HepG2 (cell line): ENCODE measurements around the gene HMHB1. TPM values are rescaled to one million over a fixed set of nuclear protein-coding genes. Genes with fewer than 3 reads are reported as not detected.

Experiments
- ATAC-seq: fragments of 200-7000 bp; cut with Tn5 transposase; 3 replicates; pipeline ENCODE4 v1.9.1; 2020; ENCODE audit warnings: mild to moderate bottlenecking, moderate library complexity
- BruUV-seq: library from RNA; stranded (reverse); fragments of 400-500 nt; replicated peaks from 2 replicates; lab custom pipeline; 2021; lab: Mats Ljungman, UMichigan
- CTCF ChIA-PET: fragments of 300-600 bp; formaldehyde crosslinking; extraction: SDS; loops from one replicate; lab custom pipeline; 2021; ENCODE audit warnings: low total read pairs, inconsistent platforms, low intra/inter-chr PET ratio; lab: Yijun Ruan, JAX
- POLR2A ChIA-PET: fragments of 350-600 bp; sonication (Branson Sonifier 250); formaldehyde crosslinking; loops from one replicate; lab custom pipeline; 2020; ENCODE audit warnings: antibody characterized with exemption, inconsistent platforms; lab: Yijun Ruan, JAX
- DNase-seq: peaks from one replicate; pipeline ENCODE4 v3.0.0-alpha.2; 2015; ENCODE audit warnings: low spot score
- FAIRE-seq: peaks from 3 replicates; lab custom pipeline; 2011; peaks lifted over from hg19 to GRCh38; lab: Jason Lieb, UNC
- H2AFZ ChIP-seq: one replicate; pipeline ENCODE4 v1.6.1; 2011; ENCODE audit warnings: low read length, inconsistent platforms
- H3K27ac ChIP-seq: fragments of 300-600 bp; 3 replicates; pipeline ENCODE4 v1.8.0; 2011; ENCODE audit warnings: mixed run types, mild to moderate bottlenecking, mixed read lengths, low read length, inconsistent platforms; ENCODE audit not compliant: insufficient read depth; ENCODE audit errors: extremely low read length
- H3K27me3 ChIP-seq, 2 experiments: fragments of 200-600 bp in 1 of 2; 2 replicates in 1 of 2; 3 replicates in 1 of 2; pipeline versions ENCODE4 v1.6.0 to v1.8.0; 2011; ENCODE audit warnings: low read length in 2 of 2, mild to moderate bottlenecking in 2 of 2, moderate library complexity in 2 of 2, inconsistent platforms in 1 of 2; ENCODE audit not compliant: insufficient read depth in 2 of 2, control insufficient read depth in 1 of 2
- H3K36me3 ChIP-seq, 2 experiments: fragments of 200-600 bp in 1 of 2; replicated peaks in 1 of 2; 2 replicates in 1 of 2; 3 replicates in 1 of 2; pipeline versions ENCODE4 v1.5.1 to v1.8.0; 2011; ENCODE audit warnings: low read length in 2 of 2, inconsistent platforms in 1 of 2; ENCODE audit not compliant: insufficient read depth in 2 of 2, control insufficient read depth in 1 of 2
- H3K4me1 ChIP-seq: 2 replicates; pipeline ENCODE4 v1.5.1; 2012; ENCODE audit warnings: low read length, inconsistent platforms; ENCODE audit not compliant: insufficient read depth
- H3K4me2 ChIP-seq: 2 replicates; pipeline ENCODE4 v1.6.0; 2011; ENCODE audit warnings: low read depth, low read length, inconsistent platforms
- H3K4me3 ChIP-seq, 3 experiments: fragments of 200-600 bp in 1 of 3; sonication (generic), shearing (Covaris generic) in 1 of 3; replicated peaks in 1 of 3; 2 replicates each; pipeline ENCODE4 v1.5.1; 2011 to 2016; ENCODE audit warnings: low read length in 3 of 3, inconsistent platforms in 2 of 3, low read depth in 2 of 3, mild to moderate bottlenecking in 2 of 3, control low read depth in 1 of 3, mixed read lengths in 1 of 3; ENCODE audit not compliant: insufficient read depth in 1 of 3
- H3K79me2 ChIP-seq: one replicate; pipeline ENCODE4 v1.6.1; 2011; ENCODE audit warnings: low read length, inconsistent platforms; ENCODE audit not compliant: insufficient read depth
- H3K9ac ChIP-seq: 2 replicates; pipeline ENCODE4 v1.6.0; 2011; ENCODE audit warnings: mild to moderate bottlenecking, low read depth, low read length, inconsistent platforms; ENCODE audit not compliant: insufficient read depth
- H3K9me3 ChIP-seq: 2 replicates; pipeline ENCODE4 v1.5.1; 2012; ENCODE audit warnings: mild to moderate bottlenecking, low read length
- H4K20me1 ChIP-seq: 2 replicates; pipeline ENCODE4 v1.6.0; 2011; ENCODE audit warnings: inconsistent platforms, mild to moderate bottlenecking, low read length, moderate library complexity; ENCODE audit not compliant: insufficient read depth
- ARID5B ChIP-seq: IDR thresholded peaks from 2 replicates; pipeline ENCODE4 v1.4.0; 2020; ENCODE audit warnings: mild to moderate bottlenecking, missing genetic modification reagents
- GMEB1 ChIP-seq: sonication (generic); formaldehyde crosslinking; IDR thresholded peaks from 2 replicates; pipeline ENCODE4 v1.5.1; 2020; ENCODE audit warnings: missing genetic modification reagents, mild to moderate bottlenecking, borderline replicate concordance
- JARID2 ChIP-seq: sonication (generic); formaldehyde crosslinking; IDR thresholded peaks from 2 replicates; pipeline ENCODE4 v1.8.1; 2023; ENCODE audit warnings: missing genetic modification reagents, inconsistent platforms; ENCODE audit not compliant: insufficient replicate concordance
- ZBTB49 ChIP-seq: sonication (generic); formaldehyde crosslinking; IDR thresholded peaks from 2 replicates; pipeline ENCODE4 v1.4.0; 2020; ENCODE audit warnings: missing genetic modification reagents, borderline replicate concordance
- WGBS: methylation state at CpG from one replicate; pipeline ENCODE4 v1.1.6; 2017; ENCODE audit warnings: low lambda C conversion rate; 5-methylcytosine and 5-hydroxymethylcytosine counted together
- in situ Hi-C: cut with HindIII; loops from 2 replicates; pipeline ENCODE4 v1.10.0; 2017; ENCODE audit warnings: low pct_unique_long_range_greater_than_20kb; ENCODE audit not compliant: extremely low pct_ligation_motif_present
- intact Hi-C: fragments of 100-400 bp; cut with micrococcal nuclease; formaldehyde crosslinking; loops from one replicate; pipeline ENCODE4 v1.10.0; 2022; ENCODE audit not compliant: unreplicated experiment
- polyA plus RNA-seq, 8 experiments: library from polyadenylated mRNA; depleted of rRNA in 3 of 8; stranded (reverse) in 7 of 8; unstranded in 1 of 8; fragments of >200 nt; fragmentation: Illumina TruSeq in 4 of 8; extraction: Trizol in 4 of 8; gene quantifications; 2 replicates each; pipeline versions ENCODE4 v1.2.1 to v1.2.3, GENCODE V29; 2011 to 2016; ENCODE audit warnings: low read depth in 4 of 8, missing spikeins in 1 of 8, mixed read lengths in 1 of 8; ENCODE audit not compliant: insufficient read depth in 1 of 8
- total RNA-seq, 5 experiments: library from RNA; depleted of rRNA; stranded (reverse); fragments of >200 nt; fragmentation: Illumina TruSeq; extraction: Trizol; gene quantifications; 2 replicates each; pipeline ENCODE4 v1.2.3, GENCODE V29; 2016; ENCODE audit warnings: low read depth in 1 of 5

The HMHB1 gene
- total and polyA plus RNA-seq, 2 of the 13 experiments (the other 11 are each of a cell fraction or from before 2014, with no cell fraction given): not detected

- no peak for TF ChIP-seq ARID5B (CRISPR knock-in tag)
- no peak for TF ChIP-seq GMEB1
- no peak for TF ChIP-seq JARID2 (CRISPR knock-in tag)
Measured at GRCh38 chr5:143841446-143841845, 29.5 kb downstream of the HMHB1 start (continued).

GRCh38 chr5:143842920-143843319, 31.0 kb downstream of the HMHB1 start:
- no peak for DNase-seq
- no TSS peak for BruUV-seq

More at GRCh38 chr5:143842920-143843319, 31.0 kb downstream of the HMHB1 start:
- Histone ChIP-seq H3K4me2 (no peak overlapping the region), H3K36me3 (no peaks in the 10 kb centered on the region), H3K79me2 (no peaks in the 10 kb centered on the region), H3K9ac (no peak overlapping the region), H4K20me1 (no peaks in the 10 kb centered on the region), H2AFZ (no peak overlapping the region), H3K4me3 (no peak overlapping the region), H3K4me1 (no peaks in the 10 kb centered on the region), H3K9me3 (no peaks in the 10 kb centered on the region), H3K27me3 (no peaks in the 10 kb centered on the region), H3K27ac (no peak overlapping the region)
- TF ChIP-seq ZBTB49 (CRISPR knock-in tag): no peak
- no peak for FAIRE-seq
- WGBS: 21% methylated on average over 2 of the region's 2 CpGs
- ChIA-PET POLR2A (no interaction called here), CTCF (no interaction called here)
- intact Hi-C loops: no loop called here
- ATAC-seq: no peak
- in situ Hi-C loops: no loop called here
